Mesothelial cell of epicardium (in vitro differentiated cells): ENCODE results near the gene WASF1. TPM values are rescaled to one million over a fixed set of nuclear protein-coding genes. Genes with fewer than 3 reads are reported as not detected.
A peak's percentile ranks its signal among the peaks of the same experiment; 100 is the strongest.

Source experiments
- DNase-seq, 2 experiments: peaks; one replicate each; pipeline ENCODE4 v3.0.0; 2021; ENCODE audit warnings: low spot score in 2 of 2; ENCODE audit not compliant: unreplicated experiment in 2 of 2
- H3K27ac Mint-ChIP-seq: 2 replicates; pipeline ENCODE4 v1.8.0; 2021; ENCODE audit warnings: mixed read lengths
- H3K27me3 Mint-ChIP-seq: 2 replicates; pipeline ENCODE4 v1.8.0; 2021; ENCODE audit warnings: low read depth, mixed read lengths
- H3K36me3 Mint-ChIP-seq: 2 replicates; pipeline ENCODE4 v1.8.0; 2021; ENCODE audit warnings: mixed read lengths
- H3K4me1 Mint-ChIP-seq: 2 replicates; pipeline ENCODE4 v1.8.0; 2021; ENCODE audit warnings: mixed read lengths
- H3K4me3 Mint-ChIP-seq: 2 replicates; pipeline ENCODE4 v1.8.0; 2021; ENCODE audit warnings: mild to moderate bottlenecking, moderate library complexity, mixed read lengths
- H3K9me3 Mint-ChIP-seq: 2 replicates; pipeline ENCODE4 v1.8.0; 2021; ENCODE audit warnings: mixed read lengths
- CTCF ChIP-seq: fragments of 200-600 bp; sonication (generic); IDR thresholded peaks from one replicate; pipeline ENCODE4 v1.5.0; 2021; ENCODE audit warnings: antibody characterized with exemption; ENCODE audit not compliant: unreplicated experiment
- total RNA-seq: library from RNA; stranded (reverse); gene quantifications from 3 replicates; pipeline ENCODE4 v1.2.1, GENCODE V29; 2021

Gene WASF1
- total RNA-seq, 1 donor from 2014 or later = 73.0 TPM

GRCh38 chr6:110214338-110214737 is 34.9 kb upstream of the WASF1 start:
- no peaks in the 10 kb centered on the region for H3K9me3 Mint-ChIP-seq
- H3K27me3 Mint-ChIP-seq = no peaks in the 10 kb centered on the region
- no peak for DNase-seq
- no peak overlapping the region for H3K27ac Mint-ChIP-seq
- TF ChIP-seq CTCF = no peak
- no peaks in the 10 kb centered on the region for H3K4me1 Mint-ChIP-seq
- H3K4me3 Mint-ChIP-seq = no peak overlapping the region
- H3K36me3 Mint-ChIP-seq = peaks cover 42% of the 10 kb centered on the region

GRCh38 chr6:110211753-110212152 is 32.3 kb upstream of the WASF1 start:
- peaks cover 41% of the 10 kb centered on the region for H3K36me3 Mint-ChIP-seq
- H3K4me3 Mint-ChIP-seq = no peak overlapping the region
- H3K27ac Mint-ChIP-seq = no peak overlapping the region
- peaks cover 4% of the 10 kb centered on the region for H3K4me1 Mint-ChIP-seq
- no peak for TF ChIP-seq CTCF
- H3K9me3 Mint-ChIP-seq = no peaks in the 10 kb centered on the region
- no peaks in the 10 kb centered on the region for H3K27me3 Mint-ChIP-seq
- no peak for DNase-seq

GRCh38 chr6:110207652-110208051 is 28.2 kb upstream of the WASF1 start:
- no peak for DNase-seq
- no peaks in the 10 kb centered on the region for H3K9me3 Mint-ChIP-seq
- no peaks in the 10 kb centered on the region for H3K27me3 Mint-ChIP-seq
- H3K4me1 Mint-ChIP-seq = peaks cover 4% of the 10 kb centered on the region
- no peak for TF ChIP-seq CTCF
- H3K27ac Mint-ChIP-seq = no peak overlapping the region
- H3K36me3 Mint-ChIP-seq = peaks cover 19% of the 10 kb centered on the region
- H3K4me3 Mint-ChIP-seq = no peak overlapping the region

- H3K9me3 Mint-ChIP-seq = peaks cover 3% of the 10 kb centered on the region
- no peak for DNase-seq
- H3K36me3 Mint-ChIP-seq = peaks cover 13% of the 10 kb centered on the region
- no peaks in the 10 kb centered on the region for H3K27me3 Mint-ChIP-seq
- TF ChIP-seq CTCF = no peak
- no peak overlapping the region for H3K4me3 Mint-ChIP-seq
- H3K4me1 Mint-ChIP-seq = peaks cover 21% of the 10 kb centered on the region
- H3K27ac Mint-ChIP-seq = peak overlapping the region; percentile 21
Measured at GRCh38 chr6:110201151-110201884, 21.8 kb upstream of the WASF1 start.

GRCh38 chr6:110198561-110198960 is 19.1 kb upstream of the WASF1 start:
- no peaks in the 10 kb centered on the region for H3K27me3 Mint-ChIP-seq
- no peak overlapping the region for H3K4me3 Mint-ChIP-seq
- peaks cover 22% of the 10 kb centered on the region for H3K36me3 Mint-ChIP-seq
- DNase-seq = no peak
- peaks cover 21% of the 10 kb centered on the region for H3K4me1 Mint-ChIP-seq
- H3K27ac Mint-ChIP-seq = no peak overlapping the region
- no peak for TF ChIP-seq CTCF
- peaks cover 3% of the 10 kb centered on the region for H3K9me3 Mint-ChIP-seq
